Measurements from ENCODE around the gene FEM1A.
"Not testable (repeated sequence)": the region's sequence is repeated elsewhere in the genome, so short reads cannot be mapped to it uniquely, and the experiment has no call there.

Gene FEM1A

DNA sequence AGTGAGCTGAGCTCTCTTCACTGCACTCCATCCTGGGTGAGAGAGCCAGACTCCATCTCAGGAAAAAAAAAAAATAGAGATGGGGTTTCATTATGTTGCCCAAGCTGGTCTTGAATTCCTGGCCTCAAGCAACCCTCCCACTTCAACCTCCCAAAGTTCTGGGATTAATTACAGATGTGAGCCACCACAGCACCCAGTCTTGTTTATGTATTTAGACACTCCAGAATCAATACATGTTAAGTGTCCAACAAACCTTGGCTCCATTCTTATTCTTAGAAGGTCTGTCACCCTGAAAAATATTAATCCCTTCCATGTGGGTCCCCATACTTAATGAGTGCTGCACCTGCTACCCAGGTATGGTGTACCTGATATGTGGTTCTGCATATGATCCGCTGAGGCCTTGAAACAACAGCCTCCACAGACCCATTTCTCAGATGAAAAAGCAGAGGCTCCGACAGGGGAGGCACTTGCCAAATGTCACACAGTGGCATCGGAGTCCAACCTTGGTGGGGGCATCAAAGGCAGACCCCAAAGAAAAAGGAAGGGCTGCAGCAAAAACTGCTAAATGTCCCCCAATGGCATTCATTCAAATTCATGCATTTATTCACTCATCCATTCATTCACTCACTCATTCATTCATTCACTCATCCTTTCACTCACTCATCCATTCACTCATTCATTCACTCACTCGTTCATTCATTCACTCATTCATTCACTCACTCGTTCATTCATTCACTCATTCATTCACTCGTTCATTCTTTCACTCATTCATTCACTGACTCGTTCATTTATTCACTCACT, 23.3 kb downstream of the FEM1A start:
- no peak for DNase-seq

DNA sequence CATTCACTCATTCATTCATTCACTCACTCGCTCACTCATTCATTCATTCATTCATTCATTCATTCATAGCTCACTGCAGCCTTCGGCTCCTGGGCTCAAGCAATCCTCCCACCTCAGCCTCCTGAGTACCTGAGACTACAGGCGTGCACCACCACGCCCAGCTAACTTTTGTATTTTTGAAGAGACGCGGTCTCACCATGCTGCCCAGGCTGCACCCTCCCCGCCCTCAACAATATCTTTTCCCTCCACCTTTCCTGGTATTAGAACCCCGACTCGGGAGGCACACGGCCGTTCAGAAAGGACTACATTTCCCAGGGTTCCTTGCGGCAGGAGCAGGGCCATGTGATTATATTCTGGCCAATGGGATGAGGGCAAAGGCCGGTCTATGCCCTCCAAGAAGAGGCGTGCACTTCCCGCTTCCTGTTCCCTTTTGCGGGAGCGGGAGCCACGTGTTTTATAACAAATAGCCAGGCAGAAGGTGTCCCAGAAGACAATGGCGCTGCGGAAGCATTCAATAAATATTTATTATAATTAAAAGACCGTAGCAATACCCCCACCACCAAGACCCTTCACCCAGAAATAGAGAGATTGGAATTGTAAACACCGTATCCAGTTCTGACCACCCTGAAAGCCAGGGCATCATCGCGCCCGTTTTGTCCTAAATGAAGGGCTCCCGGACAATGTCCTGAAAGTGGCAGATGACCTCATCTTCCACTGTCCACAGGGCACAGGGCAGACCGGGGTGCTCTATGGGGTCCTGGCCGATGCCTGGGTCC, 24.1 kb downstream of the FEM1A start:
- DNase-seq, result peak; percentile 73

DNA sequence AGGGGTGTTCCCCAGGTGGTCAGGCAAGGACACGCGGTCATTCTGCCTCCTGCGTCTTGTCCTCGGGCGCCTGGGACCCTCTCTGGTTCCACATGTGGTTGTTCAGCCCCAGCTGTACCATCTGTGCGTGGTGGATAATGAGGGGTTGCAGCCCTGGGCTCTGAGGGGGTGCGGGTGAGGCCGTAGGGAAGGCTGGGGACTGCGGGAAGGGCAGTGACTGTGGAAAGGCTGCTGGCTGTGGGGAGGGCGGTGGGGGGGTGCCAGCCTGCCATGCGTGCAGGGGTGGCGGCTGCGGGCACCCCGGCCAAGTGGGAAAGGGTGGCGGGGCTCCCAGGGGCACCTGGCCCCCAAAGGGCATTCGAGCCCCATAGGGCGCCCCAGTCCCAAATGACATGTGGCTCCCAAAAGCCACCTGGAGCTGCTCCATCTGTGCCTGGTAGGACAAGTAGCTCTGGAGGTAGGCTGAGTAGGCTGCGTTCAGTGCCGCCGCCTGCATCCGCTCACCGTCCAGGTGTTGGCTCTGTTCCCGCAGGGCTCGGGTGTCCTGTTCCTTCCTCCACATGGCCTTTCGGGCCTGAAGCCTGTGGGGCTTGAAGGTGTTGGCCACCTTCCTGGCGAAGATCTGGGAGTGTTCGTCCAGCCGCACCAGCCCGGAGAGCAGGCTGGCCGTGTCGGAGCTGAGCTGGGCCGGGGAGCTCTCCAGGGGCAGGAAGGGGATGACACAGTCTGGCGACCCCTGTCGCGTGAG, 24.8 kb downstream of the FEM1A start:
- DNase-seq, result no peak

DNA sequence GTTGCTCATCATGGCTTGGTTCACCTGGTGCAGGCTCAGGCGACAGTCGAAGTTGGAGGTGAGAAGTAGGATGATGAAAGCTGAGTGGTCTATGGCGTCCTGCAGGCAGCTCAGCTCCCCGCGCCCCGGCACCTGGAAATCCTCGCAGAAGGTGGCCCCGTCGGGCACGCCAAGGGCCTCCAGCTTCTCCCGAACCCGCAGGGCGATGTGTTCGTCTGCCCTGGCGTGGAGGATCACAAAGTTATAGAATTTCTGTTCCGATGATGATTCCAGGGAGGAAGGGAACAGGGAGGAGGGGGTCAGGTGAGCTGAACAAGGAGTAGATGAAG, 25.4 kb downstream of the FEM1A start:
- no peak for DNase-seq

DNA sequence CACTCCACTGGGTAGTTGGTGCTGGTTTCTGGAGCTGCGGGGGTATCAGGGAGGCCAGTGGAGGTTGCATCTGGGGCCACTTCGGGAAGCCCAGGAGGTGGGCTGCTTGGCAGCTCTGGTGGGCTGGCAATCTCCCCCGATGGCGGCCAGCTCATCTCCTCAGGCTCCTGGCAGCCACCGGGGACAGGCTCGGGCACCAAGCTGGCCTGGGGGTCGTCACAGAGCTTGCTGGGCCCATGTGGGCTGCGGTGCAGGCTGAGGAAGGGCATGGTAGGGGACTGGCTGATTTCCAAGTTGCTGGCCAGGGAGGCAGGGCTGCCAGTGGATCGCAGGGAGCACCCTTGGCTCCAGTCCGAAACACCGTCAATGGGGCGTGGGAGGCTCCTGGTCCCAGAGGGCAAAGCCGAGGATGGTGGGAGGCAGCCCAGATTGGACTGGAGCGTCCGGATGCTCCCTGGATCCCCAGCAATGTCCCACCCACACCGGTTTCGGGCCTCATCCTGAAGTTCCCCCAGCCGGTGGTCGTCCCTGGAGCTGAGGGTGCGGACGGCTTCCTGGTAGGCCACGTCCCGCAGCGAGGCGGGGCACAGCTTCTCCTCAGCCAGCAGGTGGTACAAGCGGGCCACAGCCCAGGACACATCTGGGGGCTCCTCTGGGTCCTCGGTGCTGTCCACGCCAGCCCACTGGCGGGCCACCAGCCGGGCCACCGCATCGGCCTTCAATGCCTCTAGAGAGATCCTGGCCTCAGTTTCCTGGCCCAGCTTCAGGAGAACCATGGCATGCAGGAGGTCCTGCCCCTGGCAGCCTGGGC, 26.1 kb downstream of the FEM1A start:
- no peak for DNase-seq

DNA sequence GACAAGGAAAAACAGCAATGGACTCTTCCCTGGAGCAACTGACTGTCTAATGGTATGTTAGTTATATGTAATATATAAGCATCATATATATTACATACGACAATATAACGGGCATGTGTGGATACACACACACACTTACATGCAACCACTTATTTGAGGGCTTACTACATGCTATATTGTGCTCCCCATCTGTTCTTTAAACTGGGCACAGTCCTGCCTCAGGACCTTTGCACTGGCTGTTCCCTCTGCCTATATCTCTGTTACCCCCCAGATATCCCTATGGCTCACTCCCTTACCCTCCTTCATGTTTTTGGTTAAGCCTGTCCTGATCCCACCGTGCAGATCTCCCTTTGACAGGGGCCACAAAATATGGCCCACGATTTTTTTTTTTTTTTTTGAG, 29.7 kb downstream of the FEM1A start:
- no peak for DNase-seq

DNA sequence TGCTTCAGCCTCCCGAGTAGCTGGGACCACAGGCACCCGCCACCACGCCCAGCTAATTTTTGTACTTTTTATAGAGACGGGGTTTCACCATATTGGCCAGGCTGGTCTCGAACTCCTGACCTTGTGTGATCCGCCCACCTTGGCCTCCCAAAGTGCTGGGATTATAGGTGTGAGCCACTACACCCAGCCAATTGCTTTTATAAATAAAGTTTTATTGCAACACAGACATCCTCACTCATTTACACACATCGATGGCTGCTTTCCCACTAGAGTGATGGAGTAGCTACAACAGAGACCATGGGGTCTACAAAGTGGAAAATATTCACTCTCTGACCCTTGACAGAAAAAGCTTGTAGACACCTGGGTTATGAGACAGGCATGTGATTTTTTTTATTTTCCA, 30.8 kb downstream of the FEM1A start:
- DNase-seq, result not testable (repeated sequence)

DNA sequence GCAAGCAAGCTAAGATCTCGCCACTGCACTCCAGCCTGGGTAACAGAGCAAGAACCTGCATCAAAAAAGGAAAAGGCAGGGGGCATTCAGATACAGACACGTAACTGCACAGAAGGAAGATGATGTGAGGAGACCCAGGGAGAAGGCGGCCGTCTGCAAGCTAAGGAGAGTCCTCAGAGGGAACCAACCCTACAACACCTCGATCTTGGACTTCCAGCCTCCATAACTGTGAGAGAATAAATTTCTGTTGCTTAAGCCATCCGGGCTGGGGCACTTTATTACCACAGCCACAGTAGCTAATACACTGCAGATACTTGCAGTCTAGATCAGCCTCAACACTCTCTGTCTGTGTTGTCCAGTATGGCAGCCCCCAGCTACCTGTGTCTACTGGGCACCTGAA, 32.0 kb downstream of the FEM1A start:
- no peak for DNase-seq

DNA sequence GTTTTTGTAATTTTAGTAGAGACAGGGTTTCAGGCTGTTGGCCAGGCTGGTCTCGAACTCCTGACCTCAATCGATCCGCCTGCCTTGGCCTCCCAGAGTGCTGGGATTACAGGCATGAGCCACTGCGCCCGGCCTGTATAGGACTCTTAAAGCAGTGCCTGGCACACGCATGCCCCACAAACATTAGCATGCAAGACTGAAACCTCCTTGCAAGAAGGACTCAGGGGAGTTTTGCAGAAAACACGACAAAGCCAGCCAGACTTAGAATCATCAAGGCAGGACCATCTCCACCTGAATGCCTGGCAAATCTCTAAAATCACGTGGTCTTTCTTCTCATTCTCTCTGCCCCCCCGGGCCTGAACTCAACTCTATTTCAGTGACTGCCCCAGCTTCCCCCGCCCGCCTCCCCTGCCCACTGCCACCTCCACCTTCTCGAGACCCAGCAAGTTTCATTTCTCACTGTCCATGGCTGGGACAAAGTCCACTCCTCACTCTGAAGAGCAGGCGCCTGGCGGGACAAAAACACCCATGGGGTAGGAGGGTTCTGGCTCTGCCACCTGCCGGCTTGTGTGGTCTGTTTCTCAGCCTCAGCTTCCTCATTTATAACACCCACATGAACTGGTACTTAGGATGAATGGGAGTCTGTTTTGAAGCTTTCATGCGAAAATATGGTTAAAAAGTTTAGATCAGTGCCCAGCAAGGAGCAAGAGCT, 37.6 kb downstream of the FEM1A start:
- DNase-seq, result no peak

DNA sequence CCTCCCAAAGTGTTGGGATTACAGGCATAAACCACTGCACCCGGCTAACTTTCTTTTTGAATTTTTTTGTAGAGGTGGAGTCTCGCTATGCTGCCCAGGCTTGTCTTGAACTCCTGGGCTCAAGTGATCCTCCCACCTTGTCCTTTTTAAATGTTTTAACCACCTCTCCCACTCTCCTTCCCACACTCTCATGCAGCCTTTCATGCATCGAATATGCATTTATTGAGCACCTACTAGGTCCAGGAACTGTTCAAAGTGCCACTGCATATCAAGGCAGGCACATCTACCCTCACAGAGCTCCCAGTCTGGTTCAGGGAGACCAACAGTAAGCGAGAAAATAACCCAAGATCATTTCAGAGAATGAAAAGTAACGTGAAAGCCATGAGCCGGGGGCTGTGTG, 38.8 kb downstream of the FEM1A start:
- DNase-seq, result no peak

DNA sequence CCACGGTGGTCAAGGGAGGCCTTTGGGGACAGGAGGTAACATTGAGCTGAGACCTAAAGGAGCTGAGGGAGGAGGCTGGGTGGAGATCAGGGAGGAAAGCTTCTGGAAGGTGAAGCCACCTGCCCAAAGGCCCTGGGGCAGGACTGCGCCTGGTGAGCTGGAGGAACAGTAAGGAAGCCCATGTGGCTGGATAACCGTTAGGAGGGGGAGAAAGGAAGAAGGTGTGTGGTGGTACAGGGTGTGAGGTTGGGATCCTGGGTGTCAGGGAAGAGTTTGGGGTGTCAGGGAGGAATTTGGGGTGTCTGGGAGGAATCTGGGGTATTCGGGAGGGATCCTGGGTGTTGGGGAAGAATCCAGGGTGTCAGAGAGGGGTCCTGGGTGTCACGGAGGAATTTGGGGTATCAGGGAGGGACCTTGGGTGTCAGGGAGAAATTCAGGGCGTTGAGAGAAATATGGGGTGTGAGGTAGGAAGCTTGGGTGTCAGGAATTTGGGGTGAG, 39.3 kb downstream of the FEM1A start:
- DNase-seq, result no peak

DNA sequence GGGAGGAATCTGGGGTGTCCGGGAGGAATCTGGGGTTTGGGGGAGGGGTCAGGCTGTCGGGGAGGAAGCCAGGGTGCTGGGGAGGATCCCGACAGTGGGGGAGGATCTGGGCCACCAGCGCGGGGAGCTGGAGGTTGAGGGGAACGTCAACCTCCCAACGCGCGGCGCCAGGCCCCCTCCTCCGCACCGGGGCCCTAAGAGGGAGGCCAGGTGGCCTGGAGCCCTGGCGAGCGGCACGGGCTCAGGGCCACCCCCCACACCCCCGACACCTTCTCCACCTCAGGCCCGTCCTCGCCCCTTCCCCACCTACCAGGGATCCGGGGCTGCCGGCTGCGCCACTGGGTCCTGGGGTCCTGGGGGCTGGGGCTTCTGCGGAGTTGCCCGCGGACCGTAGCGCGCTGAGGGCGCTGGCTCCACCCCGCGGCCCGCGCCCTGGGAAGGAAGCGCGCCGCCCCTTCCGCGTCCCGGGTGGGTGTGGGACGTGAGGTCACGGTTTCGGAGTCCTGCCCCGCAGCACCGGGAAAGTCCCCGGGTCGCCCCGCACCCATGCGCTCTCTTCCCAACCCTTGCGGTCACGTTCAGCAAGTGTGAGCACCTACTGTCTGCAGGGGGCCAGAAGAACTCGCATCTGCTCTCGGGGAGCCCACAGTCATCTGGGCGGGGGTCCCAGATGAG, 39.9 kb downstream of the FEM1A start, which contains the start of gene TICAM1:
Gene TICAM1, minus strand, starts transcription at position 409 of the 675 bp plus-strand sequence. CDS start 13,335 bp downstream, outside the sequence.
- peak; percentile 52 for DNase-seq

DNA sequence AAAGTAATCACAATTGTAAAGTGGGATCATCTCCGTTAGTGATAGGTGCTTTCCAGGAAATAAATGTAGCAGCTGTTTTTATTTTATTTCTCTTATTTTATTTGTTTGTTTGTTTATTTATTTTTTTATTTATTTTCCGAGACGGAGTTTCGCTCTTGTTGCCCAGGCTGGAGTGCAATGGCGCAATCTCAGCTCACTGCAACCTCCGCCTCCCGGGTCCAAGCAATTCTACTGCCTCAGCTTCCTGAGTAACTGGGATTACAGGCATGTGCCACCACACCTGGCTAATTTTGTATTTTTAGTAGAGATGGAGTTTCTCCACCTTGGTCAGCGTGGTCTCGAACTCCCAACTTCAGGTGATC, 40.4 kb downstream of the FEM1A start:
- DNase-seq, result not testable (repeated sequence)

DNA sequence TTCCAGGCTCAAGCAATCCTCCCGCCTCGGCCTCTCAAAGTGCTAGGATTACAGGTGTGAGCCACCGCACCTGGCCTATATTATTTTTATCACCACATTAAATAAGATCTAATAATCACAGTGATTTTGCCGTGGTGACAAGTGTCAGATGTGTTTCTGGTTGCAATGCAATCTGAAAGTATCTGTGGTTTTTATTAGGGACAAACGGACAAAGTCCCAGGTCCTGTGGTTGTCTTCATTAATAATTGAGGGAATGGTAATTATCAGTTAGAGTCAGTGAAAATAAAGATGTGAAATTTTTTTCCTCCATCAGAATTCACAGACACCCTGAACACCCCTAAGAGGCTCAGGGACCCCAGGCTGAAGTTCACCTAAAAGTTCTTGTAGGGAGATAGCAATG, 41.2 kb downstream of the FEM1A start:
- DNase-seq, result no peak

DNA sequence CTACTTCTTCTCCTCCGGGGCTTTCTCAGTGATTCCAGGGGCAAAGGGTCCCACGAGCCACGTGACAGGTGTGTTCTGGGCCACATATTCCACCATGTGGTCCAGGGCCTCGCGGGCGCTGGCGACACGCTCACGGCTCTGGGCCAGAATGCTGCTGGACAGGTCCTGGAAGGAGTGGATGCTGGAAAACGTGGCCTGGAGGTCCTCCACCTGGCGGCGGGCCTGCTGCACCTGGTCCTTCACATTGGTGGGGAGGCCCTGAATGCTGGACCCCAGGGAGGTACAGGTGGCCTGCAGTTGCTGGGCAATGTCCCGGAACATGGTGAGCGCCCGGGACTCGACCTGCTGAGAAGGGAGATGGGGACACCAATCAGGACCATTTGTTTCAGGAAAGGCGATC, 47.7 kb downstream of the FEM1A start:
- no peak for DNase-seq

DNA sequence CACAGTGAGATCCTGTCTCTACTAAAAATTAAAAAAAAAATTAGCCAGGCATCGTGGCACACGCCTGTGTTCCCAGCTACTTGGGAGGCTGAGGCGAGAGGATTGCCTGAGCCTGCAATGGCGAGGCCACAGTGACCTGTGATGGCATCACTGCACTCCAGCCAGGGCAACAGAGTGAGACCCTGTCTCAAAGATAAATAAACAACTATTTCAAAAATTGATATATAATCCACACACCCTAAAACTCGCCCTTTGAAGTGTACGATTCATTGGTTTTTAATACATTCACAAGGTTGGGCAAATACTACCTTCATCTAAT, 52.1 kb downstream of the FEM1A start:
- no peak for DNase-seq

DNA sequence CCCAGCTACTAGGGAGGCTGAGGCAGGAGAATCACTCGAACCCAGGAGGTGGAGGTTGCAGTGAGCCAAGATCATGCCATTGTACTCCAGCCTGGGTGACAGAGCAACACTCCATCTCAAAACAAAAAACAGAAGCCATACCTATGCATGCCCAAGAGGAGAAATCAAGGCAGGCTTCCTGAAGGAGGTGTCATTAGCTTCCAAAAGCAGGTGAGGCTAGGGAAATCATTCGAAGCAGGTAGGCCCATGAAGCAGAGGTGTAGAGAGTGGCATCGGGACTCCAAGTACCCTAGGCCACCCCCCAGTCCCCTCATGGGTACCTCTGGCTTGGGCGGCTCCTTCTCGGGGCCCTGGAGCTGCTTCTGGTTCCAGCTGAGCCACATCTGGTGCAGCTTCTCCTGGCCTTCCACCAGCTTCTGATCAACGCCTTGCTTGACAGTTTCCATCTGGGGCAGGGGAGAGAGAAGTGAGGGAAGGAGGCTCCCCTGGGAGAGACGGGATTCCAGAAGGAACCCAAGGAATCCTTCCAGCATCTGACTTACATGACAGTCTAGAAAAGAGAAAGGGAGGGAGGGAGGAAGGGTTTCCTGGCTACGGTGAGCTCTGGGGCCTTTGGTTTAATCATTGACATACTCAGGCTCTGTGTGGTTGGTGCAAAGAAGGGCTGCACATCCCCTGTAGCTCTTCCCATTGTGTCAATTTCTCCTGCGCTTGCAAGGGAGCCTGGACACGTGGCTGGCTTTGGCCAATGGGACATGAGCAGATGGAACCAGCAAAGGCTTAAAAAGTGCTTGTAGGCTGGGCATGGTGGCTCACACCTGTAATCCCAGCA, 53.0 kb downstream of the FEM1A start:
- DNase-seq, result no peak

DNA sequence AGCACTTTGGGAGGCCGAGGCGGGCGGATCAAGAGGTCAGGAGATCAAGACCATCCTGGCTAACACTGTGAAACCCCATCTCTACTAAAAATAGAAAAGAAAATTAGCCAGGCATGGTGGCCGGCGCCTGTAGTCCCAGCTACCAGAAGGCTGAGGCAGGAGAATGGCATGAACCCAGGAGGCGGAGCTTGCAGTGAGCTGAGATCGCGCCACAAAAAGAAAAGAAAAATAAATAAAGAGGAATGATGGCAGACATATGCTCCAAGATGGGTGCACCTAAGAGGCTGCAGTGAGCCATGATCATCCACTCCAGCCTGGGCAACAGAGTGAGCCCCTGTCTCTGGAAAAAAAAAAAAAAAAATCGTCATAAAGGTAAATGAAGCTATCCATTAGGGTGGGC, 54.4 kb downstream of the FEM1A start:
- not testable (repeated sequence) for DNase-seq

DNA sequence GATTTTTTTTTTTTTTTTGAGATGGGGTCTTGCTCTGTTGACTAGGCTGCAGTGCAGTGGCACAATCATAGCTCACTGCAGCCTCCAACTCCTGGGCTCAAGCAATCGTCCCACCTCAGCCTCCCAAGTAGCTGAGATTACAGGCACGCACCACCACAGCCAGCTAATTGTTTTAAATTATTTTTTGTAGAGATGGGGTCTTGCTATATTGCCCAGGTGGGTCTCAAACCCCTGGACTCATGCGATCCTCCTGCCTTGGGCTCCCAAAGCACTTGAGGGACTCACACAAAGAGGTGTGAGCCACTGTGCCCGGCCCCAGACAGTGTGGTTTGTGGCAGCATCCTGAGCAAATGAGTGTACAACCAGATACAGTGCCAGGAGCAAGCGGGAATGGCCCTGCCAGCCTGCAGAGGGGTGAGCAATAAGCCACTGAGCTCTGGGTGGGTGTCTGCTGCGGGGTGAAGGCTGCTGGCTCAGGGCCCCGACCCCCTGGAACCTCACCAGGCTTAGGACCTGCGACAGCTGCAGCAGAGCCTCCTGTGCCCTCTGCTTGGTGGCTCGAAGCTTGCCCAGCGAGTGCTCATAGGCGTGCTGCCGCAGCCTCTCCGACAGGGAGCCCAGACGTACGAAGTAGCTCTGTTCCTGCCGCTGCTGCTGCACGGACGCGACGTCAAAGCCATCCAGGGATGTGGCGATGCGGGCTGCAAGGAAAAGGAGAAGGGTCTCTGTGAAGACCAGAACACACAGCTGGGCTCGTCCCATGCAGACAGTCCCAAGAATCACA, 55.8 kb downstream of the FEM1A start:
- no peak for DNase-seq

DNA sequence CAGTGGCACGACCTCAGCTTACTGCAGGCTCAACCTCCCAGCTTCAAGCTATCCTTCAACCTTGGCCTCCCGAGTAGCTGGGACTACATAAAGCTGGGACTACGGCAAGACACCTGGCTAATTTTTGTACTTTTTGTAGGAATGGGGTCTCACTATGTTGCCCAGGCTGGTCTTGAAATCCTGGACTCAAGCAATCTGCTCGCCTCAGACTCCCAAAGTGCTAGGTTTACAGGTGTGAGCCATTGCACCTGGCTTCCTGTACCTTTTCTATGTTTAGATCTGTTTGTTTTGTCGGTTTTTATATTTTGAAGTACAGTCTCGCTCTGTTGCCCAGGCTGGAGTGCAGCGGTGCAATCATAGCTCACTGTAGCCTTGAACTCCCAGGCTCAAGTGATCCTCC, 57.5 kb downstream of the FEM1A start:
- no peak for DNase-seq

All from T1000 (cell line).